Measurements from ENCODE around the gene IQSEC2.
A peak's percentile ranks its signal among the peaks of the same experiment; 100 is the strongest.

IQSEC2 gene
- 0.39 to 2.5 (median 0.65) reads per million in 3 experiments for total RNA-seq

- DNase-seq, result no peak
Measured at GRCh38 chrX:53281321-53281822, at the start of gene IQSEC2. IQSEC2 (minus strand) TSS chrX:53281584.

GRCh38 chrX:53330331-53330730, 48.9 kb upstream of the IQSEC2 start:
- DNase-seq, result no peak

GRCh38 chrX:53324803-53325202, 43.4 kb upstream of the IQSEC2 start:
- DNase-seq, result no peak

- DNase-seq, result no peak
Measured at GRCh38 chrX:53324085-53324484, 42.7 kb upstream of the IQSEC2 start.

GRCh38 chrX:53323196-53323595, 41.8 kb upstream of the IQSEC2 start:
- DNase-seq, result no peak

- DNase-seq, result no peak
Measured at GRCh38 chrX:53321943-53322497, 40.6 kb upstream of the IQSEC2 start.

GRCh38 chrX:53321230-53321942, 40.0 kb upstream of the IQSEC2 start:
- no peak for DNase-seq

GRCh38 chrX:53320543-53321229, 39.3 kb upstream of the IQSEC2 start:
- no peak for DNase-seq

GRCh38 chrX:53319614-53320542, 38.5 kb upstream of the IQSEC2 start:
- DNase-seq, result no peak

- DNase-seq, result no peak
Measured at GRCh38 chrX:53318766-53319353, 37.5 kb upstream of the IQSEC2 start.

- peak; percentile 60 for DNase-seq
Measured at GRCh38 chrX:53317365-53318069, 36.1 kb upstream of the IQSEC2 start.

GRCh38 chrX:53316860-53317237, 35.5 kb upstream of the IQSEC2 start:
- DNase-seq, result no peak

- no peak for DNase-seq
Measured at GRCh38 chrX:53316111-53316859, 34.9 kb upstream of the IQSEC2 start.

GRCh38 chrX:53313728-53314105, 32.3 kb upstream of the IQSEC2 start:
- DNase-seq, result no peak

GRCh38 chrX:53312946-53313727, 31.8 kb upstream of the IQSEC2 start:
- DNase-seq, result peak; percentile 31

- DNase-seq, result no peak
Measured at GRCh38 chrX:53309837-53310236, 28.5 kb upstream of the IQSEC2 start.

GRCh38 chrX:53308836-53309235, 27.5 kb upstream of the IQSEC2 start:
- DNase-seq, result no peak

- DNase-seq, result no peak
Measured at GRCh38 chrX:53305996-53306937, 24.9 kb upstream of the IQSEC2 start.
